Endothelial cell of umbilical vein (primary cell): Measurements from ENCODE around the gene MEI1.

Source experiments
- CTCF ChIP-seq, 2 donors: IDR thresholded peaks; 1 replicate in 1 of 2; 2 replicates in 1 of 2; pipeline ENCODE4 v1.5.1; 2011; ENCODE audit warnings: low read length in 2 of 2, mild to moderate bottlenecking in 2 of 2, moderate library complexity in 2 of 2, control low read depth in 1 of 2, inconsistent platforms in 1 of 2, low read depth in 1 of 2; ENCODE audit not compliant: insufficient read depth in 1 of 2; ENCODE audit errors: extremely low read depth in 1 of 2
- EZH2 ChIP-seq: IDR thresholded peaks from 2 replicates; pipeline ENCODE4 v1.6.1; 2012; ENCODE audit warnings: borderline replicate concordance, low read depth, mild to moderate bottlenecking, moderate library complexity, low read length, inconsistent platforms; ENCODE audit not compliant: severe bottlenecking
- POLR2A ChIP-seq: IDR thresholded peaks from 2 replicates; pipeline ENCODE4 v1.6.1; 2012; ENCODE audit warnings: low read depth, mild to moderate bottlenecking, control low read depth, low read length
- POLR2AphosphoS5 ChIP-seq: IDR thresholded peaks from 2 replicates; pipeline ENCODE4 v1.6.1; 2012; ENCODE audit warnings: low read depth, mild to moderate bottlenecking, control low read depth, low read length, moderate library complexity; ENCODE audit not compliant: insufficient read depth

- TF ChIP-seq CTCF (IDR thresholded peaks at IDR 0.05; ENCODE audit: extremely low read depth in 1 of 2, insufficient read depth in 1 of 2, low read depth in 1 of 2, low read length in 2 of 2) = no peak
- TF ChIP-seq POLR2AphosphoS5 = no peak
- TF ChIP-seq POLR2A = no peak
- no peak for TF ChIP-seq EZH2
These were observed 67.2 kb downstream of the MEI1 start for GRCh38 chr22:41766476-41766875.
